ENCODE measurements around the gene CATSPERB. TPM values are rescaled to one million over a fixed set of nuclear protein-coding genes. Genes with fewer than 3 reads are reported as not detected.
"Not testable (repeated sequence)": the region's sequence is repeated elsewhere in the genome, so short reads cannot be mapped to it uniquely, and the experiment has no call there.

Gene CATSPERB
- total RNA-seq, 2 donors from 2014 or later: 1.2 to 2.3 TPM

DNA sequence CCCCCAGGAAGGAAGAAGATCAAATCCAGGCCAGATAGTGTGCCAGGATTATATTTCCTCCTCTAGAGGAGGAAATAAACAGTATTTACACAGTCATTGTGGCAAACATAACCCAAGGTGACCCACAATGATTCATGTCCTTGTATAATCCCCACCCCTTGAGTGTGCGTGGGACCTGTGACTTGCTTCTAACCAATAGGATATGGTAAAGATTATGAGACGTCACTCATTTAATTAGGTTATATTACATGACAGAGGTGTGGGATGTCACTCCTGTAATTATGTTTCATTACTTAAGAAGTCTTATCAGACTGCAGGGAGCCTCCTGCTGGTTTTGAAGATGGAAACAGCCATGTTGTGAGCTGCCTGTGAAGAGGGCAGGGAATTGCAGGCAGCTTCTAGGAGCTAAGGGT, 12.2 kb upstream of the CATSPERB start:
- no peak for DNase-seq (ENCODE audit: low spot score)
- H3K36me3 ChIP-seq: no peaks in the 10 kb centered on the region
- no peaks in the 10 kb centered on the region for H3K27me3 ChIP-seq (replicated peaks; ENCODE audit: insufficient read depth)
- H3K4me3 ChIP-seq: no peak overlapping the region
- H3K4me1 ChIP-seq (replicated peaks): no peaks in the 10 kb centered on the region
- TF ChIP-seq POLR2AphosphoS5 (IDR thresholded peaks at IDR 0.05): no peak
- TF ChIP-seq POLR2A (IDR thresholded peaks at IDR 0.05): no peak
- TF ChIP-seq, protein P1, sequence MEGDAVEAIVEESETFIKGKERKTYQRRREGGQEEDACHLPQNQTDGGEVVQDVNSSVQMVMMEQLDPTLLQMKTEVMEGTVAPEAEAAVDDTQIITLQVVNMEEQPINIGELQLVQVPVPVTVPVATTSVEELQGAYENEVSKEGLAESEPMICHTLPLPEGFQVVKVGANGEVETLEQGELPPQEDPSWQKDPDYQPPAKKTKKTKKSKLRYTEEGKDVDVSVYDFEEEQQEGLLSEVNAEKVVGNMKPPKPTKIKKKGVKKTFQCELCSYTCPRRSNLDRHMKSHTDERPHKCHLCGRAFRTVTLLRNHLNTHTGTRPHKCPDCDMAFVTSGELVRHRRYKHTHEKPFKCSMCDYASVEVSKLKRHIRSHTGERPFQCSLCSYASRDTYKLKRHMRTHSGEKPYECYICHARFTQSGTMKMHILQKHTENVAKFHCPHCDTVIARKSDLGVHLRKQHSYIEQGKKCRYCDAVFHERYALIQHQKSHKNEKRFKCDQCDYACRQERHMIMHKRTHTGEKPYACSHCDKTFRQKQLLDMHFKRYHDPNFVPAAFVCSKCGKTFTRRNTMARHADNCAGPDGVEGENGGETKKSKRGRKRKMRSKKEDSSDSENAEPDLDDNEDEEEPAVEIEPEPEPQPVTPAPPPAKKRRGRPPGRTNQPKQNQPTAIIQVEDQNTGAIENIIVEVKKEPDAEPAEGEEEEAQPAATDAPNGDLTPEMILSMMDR (IDR thresholded peaks at IDR 0.05): no peak
- intact Hi-C loops (cut with DNase I): no loop called here
- H3K27ac ChIP-seq: no peak overlapping the region
- WGBS: 59% methylated on average over 2 of the region's 2 CpGs
- no peaks in the 10 kb centered on the region for H3K9me3 ChIP-seq

DNA sequence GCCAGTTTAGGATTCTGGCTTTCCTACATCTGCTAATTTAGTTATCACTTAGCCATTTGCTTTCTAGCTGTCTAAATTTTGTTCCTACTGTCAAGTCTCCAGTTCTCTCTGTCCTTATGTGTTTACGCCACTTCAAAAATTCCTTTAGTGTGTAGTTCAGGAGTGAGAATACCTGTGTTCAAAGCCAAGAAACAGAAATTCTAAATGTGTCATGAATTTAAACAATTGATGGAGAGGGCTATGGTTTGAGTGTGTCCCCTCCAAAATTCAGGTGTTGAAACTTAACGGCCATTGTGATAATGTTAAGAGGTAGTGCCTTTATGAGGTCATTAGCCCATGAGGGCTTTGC, 11.4 kb upstream of the CATSPERB start:
- no peak for TF ChIP-seq POLR2AphosphoS5 (IDR thresholded peaks at IDR 0.05)
- TF ChIP-seq, protein P1 (IDR thresholded peaks at IDR 0.05): no peak
- no peak for TF ChIP-seq POLR2A (IDR thresholded peaks at IDR 0.05)

DNA sequence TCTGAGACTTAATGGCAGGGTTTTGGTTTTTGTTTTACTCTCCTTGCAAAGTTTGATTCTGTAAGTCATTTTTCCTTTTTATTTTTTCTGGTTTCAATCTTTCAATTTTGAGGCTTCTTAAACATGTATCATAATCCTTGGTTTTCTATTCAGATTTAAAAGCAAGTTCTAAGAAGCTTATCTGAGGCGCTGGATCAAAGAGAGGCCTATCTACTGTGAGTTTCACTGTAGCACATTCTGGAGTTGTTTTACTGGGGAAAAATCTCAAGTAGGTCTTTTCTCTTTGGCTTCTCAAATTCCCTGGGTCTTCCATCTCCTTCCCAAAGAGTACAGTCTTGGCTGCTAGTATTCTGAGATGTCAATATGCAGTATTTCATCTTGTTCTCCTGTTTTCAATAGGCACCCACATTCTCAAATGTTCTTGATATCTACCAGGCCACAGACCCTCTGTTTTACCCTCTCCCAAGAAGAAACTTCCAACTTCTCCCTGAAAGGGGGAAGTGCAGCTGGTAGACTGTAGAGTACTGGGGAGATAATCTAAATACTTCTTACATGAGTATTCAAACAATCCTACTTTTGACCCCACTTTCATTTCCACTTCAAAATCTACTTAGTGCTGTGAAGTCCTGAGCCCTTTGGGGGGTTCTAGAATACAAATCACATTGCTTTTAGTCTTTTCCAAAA, 10.9 kb upstream of the CATSPERB start:
- Histone ChIP-seq H3K4me1 (replicated peaks) (no peaks in the 10 kb centered on the region), H3K9me3 (no peaks in the 10 kb centered on the region), H3K27ac (no peak overlapping the region), H3K27me3 (replicated peaks; ENCODE audit: insufficient read depth) (no peaks in the 10 kb centered on the region), H3K36me3 (no peaks in the 10 kb centered on the region), H3K4me3 (no peak overlapping the region)
- 96% methylated on average over 1 of the region's 1 CpG for WGBS
- intact Hi-C loops (cut with DNase I): no loop called here
- TF ChIP-seq, protein P1 (IDR thresholded peaks at IDR 0.05): no peak
- no peak for TF ChIP-seq POLR2AphosphoS5 (IDR thresholded peaks at IDR 0.05)
- TF ChIP-seq POLR2A (IDR thresholded peaks at IDR 0.05): no peak
- DNase-seq (ENCODE audit: low spot score): no peak

More for the DNA sequence above, 11.4 kb upstream of the CATSPERB start:
- no peaks in the 10 kb centered on the region for H3K27me3 ChIP-seq (replicated peaks; ENCODE audit: insufficient read depth)
- DNase-seq (ENCODE audit: low spot score): no peak
- no peaks in the 10 kb centered on the region for H3K9me3 ChIP-seq
- H3K27ac ChIP-seq: no peak overlapping the region
- H3K4me1 ChIP-seq (replicated peaks): no peaks in the 10 kb centered on the region
- intact Hi-C loops (cut with DNase I): no loop called here
- 84% methylated on average over 2 of the region's 2 CpGs for WGBS
- H3K4me3 ChIP-seq: no peak overlapping the region
- H3K36me3 ChIP-seq: no peaks in the 10 kb centered on the region

DNA sequence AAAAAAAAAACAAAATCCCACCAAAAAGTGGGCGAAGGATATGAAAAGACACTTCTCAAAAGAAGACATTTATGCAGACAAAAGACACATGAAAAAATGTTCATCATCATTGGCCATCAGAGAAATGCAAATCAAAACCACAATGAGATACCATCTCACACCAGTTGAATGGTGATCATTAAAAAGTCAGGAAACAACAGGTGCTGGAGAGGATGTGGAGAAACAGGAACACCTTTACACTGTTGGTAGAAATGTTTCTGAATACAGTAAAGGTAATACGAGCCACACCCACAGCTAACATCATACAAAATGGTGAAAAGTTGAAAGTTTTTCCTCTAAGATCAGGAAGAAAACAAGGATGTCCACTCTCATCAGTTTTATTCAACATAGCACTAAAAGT, 8.0 kb upstream of the CATSPERB start:
- 93% methylated on average over 2 of the region's 2 CpGs for WGBS
- H3K36me3 ChIP-seq; H3K27me3 ChIP-seq (replicated peaks; ENCODE audit: insufficient read depth); intact Hi-C loops (cut with DNase I); H3K27ac ChIP-seq; DNase-seq (ENCODE audit: low spot score); H3K4me3 ChIP-seq; H3K9me3 ChIP-seq; H3K4me1 ChIP-seq (replicated peaks): not testable (repeated sequence)

DNA sequence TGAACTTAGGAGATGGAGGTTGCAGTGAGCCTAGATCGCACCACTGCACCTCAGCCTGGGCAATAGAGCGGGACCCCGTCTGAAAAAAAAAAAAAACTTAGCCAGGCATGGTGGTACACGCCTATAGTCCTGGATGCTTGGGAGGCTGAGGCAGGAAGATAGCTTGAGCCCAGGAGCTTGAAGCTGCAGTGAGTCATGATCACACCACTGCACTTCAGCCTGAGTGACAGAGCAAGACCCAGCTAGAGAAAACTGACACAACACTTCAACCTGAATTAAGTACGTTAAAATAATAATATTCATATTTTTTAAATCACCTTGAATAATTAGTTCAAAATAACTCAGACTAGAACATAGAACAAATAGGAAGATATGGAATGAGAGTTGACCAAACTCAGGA, 5.7 kb upstream of the CATSPERB start:
- Histone ChIP-seq H3K4me1 (replicated peaks) (no peaks in the 10 kb centered on the region), H3K9me3 (no peaks in the 10 kb centered on the region), H3K4me3 (no peak overlapping the region), H3K27ac (no peak overlapping the region), H3K27me3 (replicated peaks; ENCODE audit: insufficient read depth) (no peaks in the 10 kb centered on the region), H3K36me3 (no peaks in the 10 kb centered on the region)
- DNase-seq (ENCODE audit: low spot score): no peak
- 96% methylated on average over 5 of the region's 5 CpGs for WGBS
- intact Hi-C loops (cut with DNase I): no loop called here
- TF ChIP-seq POLR2AphosphoS5 (IDR thresholded peaks at IDR 0.05) (no peak), POLR2A (IDR thresholded peaks at IDR 0.05) (no peak)
- TF ChIP-seq, protein P1 (IDR thresholded peaks at IDR 0.05): no peak
